K562 (cell line): ENCODE results near the gene TEX54. TPM values are rescaled to one million over a fixed set of nuclear protein-coding genes. Genes with fewer than 3 reads are reported as not detected.

Source experiments
- CHD7 ChIP-seq: fragments of 200-600 bp; sonication (generic); IDR thresholded peaks from one replicate; pipeline ENCODE4 v1.6.1; 2012; ENCODE audit warnings: mild to moderate bottlenecking, low read depth, low read length, inconsistent platforms
- JUNB ChIP-seq: fragments of 450-650 bp; formaldehyde crosslinking; conservative IDR thresholded peaks from 2 replicates; pipeline ENCODE4 v1.4.0; 2020; ENCODE audit warnings: mild to moderate bottlenecking
- KAT7 ChIP-seq: sonication (generic); formaldehyde crosslinking; IDR thresholded peaks from 2 replicates; pipeline ENCODE4 v1.8.0; 2022; ENCODE audit warnings: missing genetic modification reagents, mild to moderate bottlenecking, borderline replicate concordance
- NCOR1 ChIP-seq: fragments of 450-650 bp; IDR thresholded peaks from 2 replicates; pipeline ENCODE4 v1.6.1; 2016; ENCODE audit warnings: mild to moderate bottlenecking, moderate library complexity
- POLR2G ChIP-seq: fragments of 200-400 bp; formaldehyde crosslinking; IDR thresholded peaks from 2 replicates; pipeline ENCODE4 v1.6.1; 2017; ENCODE audit warnings: low read depth, mild to moderate bottlenecking, antibody characterized with exemption, low read length, moderate library complexity
- XRCC5 ChIP-seq: fragments of 200-400 bp; formaldehyde crosslinking; IDR thresholded peaks from 2 replicates; pipeline ENCODE4 v1.6.1; 2017; ENCODE audit warnings: low read depth, mild to moderate bottlenecking, low read length
- polyA plus RNA-seq, 8 experiments: library from polyadenylated mRNA; depleted of rRNA in 4 of 8; stranded (reverse) in 5 of 8; unstranded in 3 of 8; fragments of >200 nt; fragmentation: Nextera tagmentation in 2 of 8; fragmentation: Illumina TruSeq in 1 of 8; extraction: Ambion mirVana in 2 of 8; extraction: Trizol in 1 of 8; gene quantifications; 2 replicates each; pipeline versions ENCODE4 v1.2.1 to v1.2.3, GENCODE V29; 2011 to 2014; ENCODE audit warnings: inconsistent platforms in 1 of 8, missing spikeins in 1 of 8
- total RNA-seq, 7 experiments: library from RNA; depleted of rRNA in 6 of 7; stranded (reverse); fragments of >200 nt in 6 of 7; fragmentation: Illumina TruSeq in 2 of 7; extraction: Trizol in 2 of 7; gene quantifications; 2 replicates each; pipeline versions ENCODE4 v1.2.1 to v1.2.3, GENCODE V29; 2011 to 2021; ENCODE audit warnings: low replicate concordance in 1 of 7

TEX54 gene
- total and polyA plus RNA-seq, 9 of the 15 experiments (the other 6 are each of a cell fraction or from before 2014, with no cell fraction given): not detected

- TF ChIP-seq CHD7: no peak
- TF ChIP-seq JUNB (CRISPR knock-in tag): no peak
- TF ChIP-seq POLR2G: peak; percentile 96
- no peak for TF ChIP-seq XRCC5
- TF ChIP-seq KAT7: peak; percentile 97
- no peak for TF ChIP-seq NCOR1
These were observed 913 bp downstream of the TEX54 start, which contains the start of gene STX5 (continued) for GRCh38 chr11:62831520-62832335.
